ENCODE results near the gene PKHD1. TPM values are rescaled to one million over a fixed set of nuclear protein-coding genes. Genes with fewer than 3 reads are reported as not detected.

PKHD1 gene
- total RNA-seq, 4 donors from 2014 or later = 0.09 to 0.83 (median 0.29) TPM; not detected in 1

DNA sequence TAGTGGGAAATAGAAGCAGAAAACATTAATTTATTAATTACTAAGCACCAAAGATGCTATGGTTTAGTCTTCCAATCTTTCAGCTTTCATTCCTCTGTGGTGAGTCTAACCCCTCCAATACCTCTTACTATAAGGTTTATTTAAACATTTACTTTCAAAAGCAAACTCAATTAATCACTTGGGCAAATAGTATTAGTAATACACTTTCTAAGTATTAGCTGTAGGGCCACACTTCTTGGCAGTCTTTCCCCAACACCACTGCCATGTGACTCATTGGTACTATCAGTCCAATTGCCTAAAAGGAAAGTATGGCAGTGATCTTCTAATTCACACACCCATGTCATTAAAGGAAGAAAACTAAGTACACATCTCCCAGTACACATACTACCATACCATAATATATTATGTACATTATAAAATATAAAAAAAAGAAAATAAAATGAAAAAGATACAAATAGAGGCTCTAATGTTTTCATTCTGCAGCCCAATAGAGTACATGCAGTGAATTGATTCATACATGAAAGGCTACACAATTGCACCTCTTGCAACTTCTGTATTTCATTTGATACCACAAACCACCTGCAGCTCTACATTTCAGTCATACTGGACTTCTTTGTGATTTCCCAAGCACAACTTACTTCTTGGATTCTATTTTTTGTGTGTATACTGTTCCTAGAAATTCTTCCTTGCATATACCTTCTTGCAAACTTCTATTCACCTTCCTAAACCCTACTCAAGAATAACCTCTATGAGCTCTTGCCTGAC, 218.6 kb downstream of the PKHD1 start:
- TF ChIP-seq, protein P1, sequence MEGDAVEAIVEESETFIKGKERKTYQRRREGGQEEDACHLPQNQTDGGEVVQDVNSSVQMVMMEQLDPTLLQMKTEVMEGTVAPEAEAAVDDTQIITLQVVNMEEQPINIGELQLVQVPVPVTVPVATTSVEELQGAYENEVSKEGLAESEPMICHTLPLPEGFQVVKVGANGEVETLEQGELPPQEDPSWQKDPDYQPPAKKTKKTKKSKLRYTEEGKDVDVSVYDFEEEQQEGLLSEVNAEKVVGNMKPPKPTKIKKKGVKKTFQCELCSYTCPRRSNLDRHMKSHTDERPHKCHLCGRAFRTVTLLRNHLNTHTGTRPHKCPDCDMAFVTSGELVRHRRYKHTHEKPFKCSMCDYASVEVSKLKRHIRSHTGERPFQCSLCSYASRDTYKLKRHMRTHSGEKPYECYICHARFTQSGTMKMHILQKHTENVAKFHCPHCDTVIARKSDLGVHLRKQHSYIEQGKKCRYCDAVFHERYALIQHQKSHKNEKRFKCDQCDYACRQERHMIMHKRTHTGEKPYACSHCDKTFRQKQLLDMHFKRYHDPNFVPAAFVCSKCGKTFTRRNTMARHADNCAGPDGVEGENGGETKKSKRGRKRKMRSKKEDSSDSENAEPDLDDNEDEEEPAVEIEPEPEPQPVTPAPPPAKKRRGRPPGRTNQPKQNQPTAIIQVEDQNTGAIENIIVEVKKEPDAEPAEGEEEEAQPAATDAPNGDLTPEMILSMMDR (IDR thresholded peaks at IDR 0.05) = no peak
- TF ChIP-seq POLR2A (IDR thresholded peaks at IDR 0.05) = no peak
- no peak for DNase-seq
- intact Hi-C loops (cut with DNase I; ENCODE audit: low total_unique reads) = no loop called here
- Histone ChIP-seq H3K27ac (no peak overlapping the region), H3K36me3 (no peaks in the 10 kb centered on the region), H3K4me1 (no peaks in the 10 kb centered on the region), H3K4me3 (no peak overlapping the region), H3K27me3 (no peaks in the 10 kb centered on the region), H3K9me3 (no peaks in the 10 kb centered on the region)

GRCh38 chr6:51866867-51867266, 220.5 kb downstream of the PKHD1 start:
- no peaks in the 10 kb centered on the region for H3K27me3 ChIP-seq
- intact Hi-C loops (cut with DNase I; ENCODE audit: low total_unique reads) = no loop called here

GRCh38 chr6:51865996-51866395, 221.4 kb downstream of the PKHD1 start:
- no peak for TF ChIP-seq POLR2A (IDR thresholded peaks at IDR 0.05)
- TF ChIP-seq, protein P1 (IDR thresholded peaks at IDR 0.05) = no peak
- Histone ChIP-seq H3K27ac (no peak overlapping the region), H3K4me1 (no peaks in the 10 kb centered on the region), H3K36me3 (no peaks in the 10 kb centered on the region), H3K27me3 (no peaks in the 10 kb centered on the region), H3K9me3 (no peaks in the 10 kb centered on the region), H3K4me3 (no peak overlapping the region)
- intact Hi-C loops (cut with DNase I; ENCODE audit: low total_unique reads) = no loop called here
- no peak for DNase-seq

More at GRCh38 chr6:51866867-51867266, 220.5 kb downstream of the PKHD1 start:
- no peak overlapping the region for H3K4me3 ChIP-seq
- no peak overlapping the region for H3K27ac ChIP-seq
- H3K9me3 ChIP-seq = no peaks in the 10 kb centered on the region
- TF ChIP-seq, protein P1 (IDR thresholded peaks at IDR 0.05) = no peak
- TF ChIP-seq POLR2A (IDR thresholded peaks at IDR 0.05) = no peak
- H3K36me3 ChIP-seq = no peaks in the 10 kb centered on the region
- DNase-seq = no peak
- H3K4me1 ChIP-seq = no peaks in the 10 kb centered on the region

- intact Hi-C loops (cut with DNase I; ENCODE audit: low total_unique reads) = no loop called here
- no peak for TF ChIP-seq POLR2A (IDR thresholded peaks at IDR 0.05)
- TF ChIP-seq, protein P1 (IDR thresholded peaks at IDR 0.05) = no peak
- no peaks in the 10 kb centered on the region for H3K9me3 ChIP-seq
- DNase-seq = no peak
- H3K27me3 ChIP-seq = no peaks in the 10 kb centered on the region
- no peaks in the 10 kb centered on the region for H3K4me1 ChIP-seq
- H3K36me3 ChIP-seq = no peaks in the 10 kb centered on the region
- H3K27ac ChIP-seq = no peak overlapping the region
- no peak overlapping the region for H3K4me3 ChIP-seq
Measured at GRCh38 chr6:51865176-51865575, 222.2 kb downstream of the PKHD1 start.

GRCh38 chr6:51857134-51857533, 230.3 kb downstream of the PKHD1 start:
- Histone ChIP-seq H3K4me1 (no peaks in the 10 kb centered on the region), H3K27me3 (no peaks in the 10 kb centered on the region), H3K36me3 (no peaks in the 10 kb centered on the region), H3K9me3 (no peaks in the 10 kb centered on the region), H3K4me3 (no peak overlapping the region), H3K27ac (no peak overlapping the region)
- DNase-seq = no peak
- no peak for TF ChIP-seq POLR2A (IDR thresholded peaks at IDR 0.05)
- TF ChIP-seq, protein P1 (IDR thresholded peaks at IDR 0.05) = no peak
- intact Hi-C loops (cut with DNase I; ENCODE audit: low total_unique reads) = no loop called here

Measured in uterus (tissue), 4 donors.